OCI-LY3 (cell line): Measurements from ENCODE around the gene ZNF213.

Experiments
- H2AFZ ChIP-seq: fragments of 200-600, 300-600 bp; shearing (Covaris generic); 2 replicates; pipeline ENCODE4 v1.6.0; 2014; ENCODE audit warnings: antibody characterized with exemption, low read depth, low read length
- H3K27ac ChIP-seq: fragments of 200-600, 300-600 bp; sonication (generic); 2 replicates; pipeline ENCODE4 v1.5.1; 2014; ENCODE audit warnings: mild to moderate bottlenecking, low read length, moderate library complexity, mixed read lengths
- H3K27me3 ChIP-seq: fragments of 200-600, 300-600 bp; sonication (generic); 2 replicates; pipeline ENCODE4 v1.6.1; 2014; ENCODE audit warnings: low read depth, low read length, mixed read lengths
- H3K36me3 ChIP-seq: fragments of 200-600, 300-600 bp; sonication (generic); replicated peaks from 2 replicates; pipeline ENCODE3; 2014; ENCODE audit warnings: low read depth, low read length, mixed read lengths
- H3K4me1 ChIP-seq: fragments of 300-600, 200-600 bp; sonication (generic); 2 replicates; pipeline ENCODE4 v1.6.1; 2014; ENCODE audit warnings: low read length, mixed read lengths
- H3K4me2 ChIP-seq: fragments of 200-600, 300-600 bp; sonication (generic); 2 replicates; pipeline ENCODE4 v1.6.1; 2014; ENCODE audit warnings: low read length, mixed read lengths
- H3K4me3 ChIP-seq: fragments of 300-600, 200-600 bp; sonication (generic); 2 replicates; pipeline ENCODE4 v1.5.1; 2014; ENCODE audit warnings: antibody characterized with exemption, mild to moderate bottlenecking, low read length, moderate library complexity
- H3K79me2 ChIP-seq: fragments of 300-600, 200-600 bp; shearing (Covaris generic); 2 replicates; pipeline ENCODE4 v1.6.1; 2014; ENCODE audit warnings: mild to moderate bottlenecking, low read length, mixed read lengths
- H3K9ac ChIP-seq: fragments of 300-600, 200-600 bp; shearing (Covaris generic); 2 replicates; pipeline ENCODE4 v1.6.0; 2014; ENCODE audit warnings: mild to moderate bottlenecking, low read length, moderate library complexity
- H3K9me3 ChIP-seq: fragments of 200-600, 300-600 bp; shearing (Covaris generic); 2 replicates; pipeline ENCODE4 v1.6.1; 2014; ENCODE audit warnings: low read length, mixed read lengths; ENCODE audit not compliant: insufficient read depth
- H4K20me1 ChIP-seq: fragments of 200-600, 300-600 bp; sonication (generic); 2 replicates; pipeline ENCODE4 v1.6.1; 2016; ENCODE audit warnings: low read length, mixed read lengths; ENCODE audit not compliant: insufficient read depth
- EZH2phosphoT487 ChIP-seq: fragments of 200-600 bp; shearing (Covaris generic); IDR thresholded peaks from 2 replicates; pipeline ENCODE4 v1.6.1; 2018; ENCODE audit warnings: antibody characterized with exemption, mixed run types, low read depth
- TF ChIP-seq, protein P1 (sequence below): fragments of 200-600, 300-600 bp; sonication (generic); IDR thresholded peaks from 2 replicates; pipeline ENCODE4 v1.5.1; 2014; ENCODE audit warnings: antibody characterized with exemption, low read length, low read depth

Gene ZNF213

GRCh38 chr16:3161235-3162018 lies 26.6 kb downstream of the ZNF213 start:
- Histone ChIP-seq H4K20me1 (no peaks in the 10 kb centered on the region), H3K4me2 (no peak overlapping the region), H3K9ac (no peak overlapping the region), H2AFZ (no peak overlapping the region), H3K27ac (no peak overlapping the region), H3K36me3 (no peaks in the 10 kb centered on the region), H3K27me3 (no peaks in the 10 kb centered on the region), H3K4me1 (peaks cover 13% of the 10 kb centered on the region), H3K79me2 (no peaks in the 10 kb centered on the region), H3K4me3 (no peak overlapping the region), H3K9me3 (no peaks in the 10 kb centered on the region)
- TF ChIP-seq EZH2phosphoT487: no peak
- TF ChIP-seq, protein P1, sequence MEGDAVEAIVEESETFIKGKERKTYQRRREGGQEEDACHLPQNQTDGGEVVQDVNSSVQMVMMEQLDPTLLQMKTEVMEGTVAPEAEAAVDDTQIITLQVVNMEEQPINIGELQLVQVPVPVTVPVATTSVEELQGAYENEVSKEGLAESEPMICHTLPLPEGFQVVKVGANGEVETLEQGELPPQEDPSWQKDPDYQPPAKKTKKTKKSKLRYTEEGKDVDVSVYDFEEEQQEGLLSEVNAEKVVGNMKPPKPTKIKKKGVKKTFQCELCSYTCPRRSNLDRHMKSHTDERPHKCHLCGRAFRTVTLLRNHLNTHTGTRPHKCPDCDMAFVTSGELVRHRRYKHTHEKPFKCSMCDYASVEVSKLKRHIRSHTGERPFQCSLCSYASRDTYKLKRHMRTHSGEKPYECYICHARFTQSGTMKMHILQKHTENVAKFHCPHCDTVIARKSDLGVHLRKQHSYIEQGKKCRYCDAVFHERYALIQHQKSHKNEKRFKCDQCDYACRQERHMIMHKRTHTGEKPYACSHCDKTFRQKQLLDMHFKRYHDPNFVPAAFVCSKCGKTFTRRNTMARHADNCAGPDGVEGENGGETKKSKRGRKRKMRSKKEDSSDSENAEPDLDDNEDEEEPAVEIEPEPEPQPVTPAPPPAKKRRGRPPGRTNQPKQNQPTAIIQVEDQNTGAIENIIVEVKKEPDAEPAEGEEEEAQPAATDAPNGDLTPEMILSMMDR: no peak

DNA sequence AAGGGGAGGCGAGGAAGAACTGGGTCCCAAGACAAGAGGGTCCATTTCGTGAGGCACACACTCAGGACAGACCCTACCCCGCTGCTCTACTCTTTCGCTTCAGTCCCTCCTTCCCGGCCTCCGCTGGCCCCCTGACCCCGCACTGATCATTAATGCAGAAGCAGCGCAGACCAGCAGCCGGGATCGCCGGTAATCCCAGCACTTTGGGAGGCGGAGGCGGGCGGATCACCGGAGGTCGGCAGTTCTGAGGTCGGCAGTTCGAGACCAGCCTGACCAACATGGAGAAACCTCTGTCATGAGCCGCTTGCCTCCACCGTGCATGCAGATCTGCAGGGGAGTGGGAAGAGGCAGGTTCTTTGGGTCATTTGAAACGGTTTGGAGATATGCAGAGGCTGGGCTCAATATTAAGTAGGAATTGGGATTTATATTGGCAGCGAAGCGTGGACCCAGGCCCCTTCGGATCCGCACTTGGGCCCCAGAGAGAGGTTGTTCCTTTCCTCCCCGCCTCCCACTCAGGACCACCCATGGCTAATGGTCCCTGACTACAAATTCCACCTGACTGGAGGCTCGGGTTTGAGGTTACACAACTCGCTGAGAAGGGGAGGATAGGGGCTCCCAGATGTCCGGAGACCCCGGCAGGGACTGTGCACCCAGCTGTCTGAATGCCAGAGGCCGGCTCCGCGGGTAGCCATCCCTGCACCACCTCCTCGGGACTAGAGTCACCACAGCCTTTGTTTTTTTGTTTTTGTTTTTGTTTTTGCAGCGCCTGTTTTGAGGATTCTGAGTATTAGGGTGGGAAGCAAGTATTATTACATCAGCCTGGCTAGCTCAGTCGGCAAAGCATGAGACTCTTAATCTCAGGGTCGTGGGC lies 29.5 kb downstream of the ZNF213 start:
- Histone ChIP-seq H3K79me2 (no peaks in the 10 kb centered on the region), H3K27me3 (no peaks in the 10 kb centered on the region), H3K9ac (no peak overlapping the region), H3K36me3 (no peaks in the 10 kb centered on the region), H3K4me3 (no peak overlapping the region), H3K4me1 (peaks cover 13% of the 10 kb centered on the region), H3K4me2 (no peak overlapping the region), H3K9me3 (no peaks in the 10 kb centered on the region), H4K20me1 (no peaks in the 10 kb centered on the region), H2AFZ (no peak overlapping the region), H3K27ac (no peak overlapping the region)
- TF ChIP-seq EZH2phosphoT487: no peak
- TF ChIP-seq, protein P1: no peak

- Histone ChIP-seq H3K9ac (peak overlapping the region; percentile 68), H3K4me3 (peak overlapping the region; percentile 83)
Observed at GRCh38 chr16:3165111-3165822, 30.4 kb downstream of the ZNF213 start.

More at GRCh38 chr16:3165111-3165822, 30.4 kb downstream of the ZNF213 start:
- H3K9me3 ChIP-seq: no peaks in the 10 kb centered on the region
- peak overlapping the region; percentile 83 for H3K4me2 ChIP-seq
- H3K36me3 ChIP-seq: no peaks in the 10 kb centered on the region
- no peaks in the 10 kb centered on the region for H3K27me3 ChIP-seq
- no peak for TF ChIP-seq EZH2phosphoT487
- TF ChIP-seq, protein P1: no peak
- H4K20me1 ChIP-seq: no peaks in the 10 kb centered on the region
- no peak overlapping the region for H3K27ac ChIP-seq
- peaks cover 8% of the 10 kb centered on the region for H3K4me1 ChIP-seq
- peak overlapping the region; percentile 95 for H2AFZ ChIP-seq
- H3K79me2 ChIP-seq: no peaks in the 10 kb centered on the region
